Mesothelial cell of epicardium (in vitro differentiated cells): ENCODE results near the gene NSG1. TPM values are rescaled to one million over a fixed set of nuclear protein-coding genes. Genes with fewer than 3 reads are reported as not detected.

ENCODE experiments used
- DNase-seq, 2 experiments: peaks; one replicate each; pipeline ENCODE4 v3.0.0; 2021; ENCODE audit warnings: low spot score in 2 of 2; ENCODE audit not compliant: unreplicated experiment in 2 of 2
- H3K27ac Mint-ChIP-seq: 2 replicates; pipeline ENCODE4 v1.8.0; 2021; ENCODE audit warnings: mixed read lengths
- H3K27me3 Mint-ChIP-seq: 2 replicates; pipeline ENCODE4 v1.8.0; 2021; ENCODE audit warnings: low read depth, mixed read lengths
- H3K36me3 Mint-ChIP-seq: 2 replicates; pipeline ENCODE4 v1.8.0; 2021; ENCODE audit warnings: mixed read lengths
- H3K4me1 Mint-ChIP-seq: 2 replicates; pipeline ENCODE4 v1.8.0; 2021; ENCODE audit warnings: mixed read lengths
- H3K4me3 Mint-ChIP-seq: 2 replicates; pipeline ENCODE4 v1.8.0; 2021; ENCODE audit warnings: mild to moderate bottlenecking, moderate library complexity, mixed read lengths
- H3K9me3 Mint-ChIP-seq: 2 replicates; pipeline ENCODE4 v1.8.0; 2021; ENCODE audit warnings: mixed read lengths
- total RNA-seq: library from RNA; stranded (reverse); gene quantifications from 3 replicates; pipeline ENCODE4 v1.2.1, GENCODE V29; 2021
- TF ChIP-seq, protein P1 (sequence below): fragments of 200-600 bp; sonication (generic); IDR thresholded peaks from one replicate; pipeline ENCODE4 v1.5.0; 2021; ENCODE audit warnings: antibody characterized with exemption; ENCODE audit not compliant: unreplicated experiment

NSG1 gene
- total RNA-seq, 1 donor from 2014 or later: 45.8 TPM

DNA sequence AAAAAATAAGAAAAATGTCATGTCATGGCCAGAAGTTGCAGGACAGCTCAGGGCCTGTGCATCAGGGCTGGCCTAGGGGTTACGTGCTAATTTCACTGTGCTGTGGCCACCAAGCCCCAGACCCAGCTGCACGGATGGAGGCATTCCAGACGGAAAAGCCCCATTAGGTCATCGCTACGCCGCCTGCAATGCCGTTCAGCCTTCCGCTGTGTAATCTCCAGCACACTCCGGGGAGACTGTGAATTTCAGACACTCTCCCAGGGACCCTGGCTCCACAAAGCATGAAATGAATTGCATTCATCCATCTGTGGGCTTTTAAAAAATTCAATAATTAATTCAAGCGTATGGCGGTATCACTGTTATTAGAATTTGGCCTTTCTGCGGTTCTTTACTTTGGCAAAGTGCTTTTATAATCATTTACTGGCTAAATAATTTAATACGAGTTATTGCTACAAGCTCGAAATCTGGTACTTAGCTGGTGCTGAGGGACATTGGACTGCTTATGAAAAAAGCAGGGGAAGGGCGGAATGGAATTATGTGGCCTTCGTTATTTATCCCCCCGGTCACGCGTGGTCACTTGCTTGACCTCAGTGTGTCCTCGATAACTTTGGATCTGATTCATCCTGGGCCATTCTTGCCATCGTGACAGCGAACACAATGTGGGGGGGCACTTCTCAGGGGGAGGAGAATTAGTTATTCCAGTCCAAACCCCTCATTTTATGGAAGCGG lies 9.0 kb upstream of the NSG1 start:
- Mint-ChIP-seq H3K4me3 (no peak overlapping the region), H3K4me1 (no peaks in the 10 kb centered on the region), H3K36me3 (no peaks in the 10 kb centered on the region), H3K9me3 (peaks cover 8% of the 10 kb centered on the region), H3K27me3 (peaks cover 56% of the 10 kb centered on the region), H3K27ac (peak overlapping the region; percentile 12)
- DNase-seq: no peak
- TF ChIP-seq, protein P1, sequence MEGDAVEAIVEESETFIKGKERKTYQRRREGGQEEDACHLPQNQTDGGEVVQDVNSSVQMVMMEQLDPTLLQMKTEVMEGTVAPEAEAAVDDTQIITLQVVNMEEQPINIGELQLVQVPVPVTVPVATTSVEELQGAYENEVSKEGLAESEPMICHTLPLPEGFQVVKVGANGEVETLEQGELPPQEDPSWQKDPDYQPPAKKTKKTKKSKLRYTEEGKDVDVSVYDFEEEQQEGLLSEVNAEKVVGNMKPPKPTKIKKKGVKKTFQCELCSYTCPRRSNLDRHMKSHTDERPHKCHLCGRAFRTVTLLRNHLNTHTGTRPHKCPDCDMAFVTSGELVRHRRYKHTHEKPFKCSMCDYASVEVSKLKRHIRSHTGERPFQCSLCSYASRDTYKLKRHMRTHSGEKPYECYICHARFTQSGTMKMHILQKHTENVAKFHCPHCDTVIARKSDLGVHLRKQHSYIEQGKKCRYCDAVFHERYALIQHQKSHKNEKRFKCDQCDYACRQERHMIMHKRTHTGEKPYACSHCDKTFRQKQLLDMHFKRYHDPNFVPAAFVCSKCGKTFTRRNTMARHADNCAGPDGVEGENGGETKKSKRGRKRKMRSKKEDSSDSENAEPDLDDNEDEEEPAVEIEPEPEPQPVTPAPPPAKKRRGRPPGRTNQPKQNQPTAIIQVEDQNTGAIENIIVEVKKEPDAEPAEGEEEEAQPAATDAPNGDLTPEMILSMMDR: no peak

DNA sequence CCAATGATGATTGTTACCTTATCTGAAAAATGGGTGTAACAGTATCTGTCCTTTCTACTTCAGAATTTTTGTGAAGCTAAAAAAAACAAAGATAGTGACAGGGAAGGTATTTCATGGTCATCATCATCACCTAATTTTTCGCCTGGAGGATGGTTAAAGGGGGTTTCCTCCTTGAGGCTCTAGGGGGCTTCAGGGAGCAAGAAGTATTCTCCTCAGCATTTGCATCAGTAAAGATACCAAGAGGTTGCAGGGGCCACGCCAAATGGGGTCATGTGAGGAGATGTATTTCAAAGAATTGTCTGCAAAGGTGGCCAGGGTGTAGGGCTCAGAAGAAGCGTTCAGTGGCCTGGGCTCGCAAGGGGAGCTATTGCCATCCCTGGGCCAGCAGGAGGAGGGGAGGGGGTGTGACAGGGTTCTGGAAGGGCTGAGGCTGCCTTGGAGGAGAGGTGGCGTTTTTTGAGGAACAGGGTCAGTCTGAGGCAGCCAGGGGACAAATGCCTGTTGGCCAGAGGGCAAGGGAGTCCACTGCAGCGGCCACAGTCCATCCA lies 7.3 kb upstream of the NSG1 start:
- peaks cover 64% of the 10 kb centered on the region for H3K27me3 Mint-ChIP-seq
- TF ChIP-seq, protein P1: no peak
- H3K4me1 Mint-ChIP-seq: no peaks in the 10 kb centered on the region
- no peak overlapping the region for H3K4me3 Mint-ChIP-seq
- no peak for DNase-seq
- H3K36me3 Mint-ChIP-seq: no peaks in the 10 kb centered on the region
- H3K9me3 Mint-ChIP-seq: peaks cover 4% of the 10 kb centered on the region
- no peak overlapping the region for H3K27ac Mint-ChIP-seq

DNA sequence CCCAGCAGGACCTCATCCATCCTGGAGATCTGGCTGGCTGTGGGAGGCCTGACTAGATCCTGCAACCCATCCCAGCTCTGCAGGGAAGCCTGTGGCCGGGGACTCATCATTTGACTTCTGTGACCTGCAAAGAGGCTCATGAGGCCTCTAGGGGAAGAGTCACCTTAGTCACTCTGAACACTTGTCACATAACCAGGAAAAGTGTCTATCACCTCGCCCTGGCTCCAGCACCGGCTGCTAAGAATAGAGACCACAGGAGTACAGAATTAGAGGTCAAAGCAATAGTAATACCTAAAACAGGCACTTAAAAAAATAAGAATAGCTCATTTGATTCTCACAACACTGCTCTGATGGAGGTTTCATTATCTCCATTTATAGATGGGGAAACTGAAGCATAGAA lies 3.8 kb upstream of the NSG1 start:
- Mint-ChIP-seq H3K27ac (no peak overlapping the region), H3K4me1 (peaks cover 5% of the 10 kb centered on the region), H3K36me3 (no peaks in the 10 kb centered on the region), H3K27me3 (peaks cover 66% of the 10 kb centered on the region), H3K9me3 (no peaks in the 10 kb centered on the region), H3K4me3 (no peak overlapping the region)
- TF ChIP-seq, protein P1: no peak
- DNase-seq: no peak

DNA sequence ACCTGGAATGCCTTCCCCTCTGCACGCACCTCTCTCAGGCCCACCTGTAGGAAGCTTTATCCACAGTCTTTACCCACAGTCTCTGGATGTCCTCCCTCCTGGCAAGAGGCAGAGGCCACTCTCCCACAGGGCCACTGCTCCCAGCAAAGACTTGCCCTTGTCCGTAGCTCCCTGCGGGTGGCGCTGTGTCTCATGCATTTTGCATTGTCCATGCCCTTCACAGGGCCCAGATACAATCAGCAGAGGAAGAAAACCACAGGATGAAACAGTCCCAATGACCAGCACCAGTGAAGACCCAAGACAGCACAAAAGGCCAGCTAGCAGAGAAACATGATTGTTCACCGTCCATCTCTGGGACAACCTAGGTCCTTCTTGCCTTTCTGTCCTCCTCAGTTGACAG lies 2.1 kb upstream of the NSG1 start:
- no peak overlapping the region for H3K27ac Mint-ChIP-seq
- TF ChIP-seq, protein P1: no peak
- peaks cover 67% of the 10 kb centered on the region for H3K27me3 Mint-ChIP-seq
- H3K36me3 Mint-ChIP-seq: no peaks in the 10 kb centered on the region
- peaks cover 9% of the 10 kb centered on the region for H3K4me1 Mint-ChIP-seq
- H3K9me3 Mint-ChIP-seq: no peaks in the 10 kb centered on the region
- no peak for DNase-seq
- peak overlapping the region; percentile 56 for H3K4me3 Mint-ChIP-seq

DNA sequence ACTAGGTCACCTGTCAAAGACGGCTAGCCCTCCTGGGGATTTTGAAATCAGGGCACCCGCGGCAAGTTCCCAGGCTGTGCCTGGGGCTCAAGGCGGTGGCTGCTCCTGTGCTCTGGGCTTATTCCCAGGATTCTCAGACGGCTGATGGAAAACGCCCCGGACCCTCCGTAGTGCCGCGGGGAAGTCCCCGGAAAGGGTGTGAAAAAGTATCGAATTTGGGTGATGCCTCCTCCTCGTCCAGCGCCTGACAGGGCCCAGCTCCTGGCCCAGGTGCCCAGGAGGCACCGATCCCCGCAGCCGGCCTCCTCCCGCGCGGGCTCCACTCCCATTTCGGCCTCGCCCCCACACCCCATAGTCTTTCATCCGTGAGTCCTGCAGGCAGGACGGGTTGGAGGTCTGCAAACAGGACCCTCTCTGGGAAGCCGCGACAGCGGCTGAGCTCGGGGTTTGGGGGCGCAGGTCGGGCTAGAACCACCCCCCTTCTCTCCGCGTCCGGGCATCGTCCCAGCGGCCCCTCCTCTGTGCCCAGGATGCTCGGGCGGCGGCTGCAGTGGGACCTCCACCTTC lies 1.1 kb upstream of the NSG1 start:
- TF ChIP-seq, protein P1: no peak
- peak overlapping the region; percentile 82 for H3K4me3 Mint-ChIP-seq
- peaks cover 60% of the 10 kb centered on the region for H3K27me3 Mint-ChIP-seq
- H3K9me3 Mint-ChIP-seq: no peaks in the 10 kb centered on the region
- no peak for DNase-seq
- no peaks in the 10 kb centered on the region for H3K36me3 Mint-ChIP-seq
- H3K4me1 Mint-ChIP-seq: peaks cover 9% of the 10 kb centered on the region
- H3K27ac Mint-ChIP-seq: no peak overlapping the region
